Measurements from ENCODE around the gene PRR19. TPM values are rescaled to one million over a fixed set of nuclear protein-coding genes. Genes with fewer than 3 reads are reported as not detected.
"Not testable (repeated sequence)": the region's sequence is repeated elsewhere in the genome, so short reads cannot be mapped to it uniquely, and the experiment has no call there.

PRR19 gene
- total RNA-seq, 1 donor from 2014 or later = 2.4 TPM

GRCh38 chr19:42330241-42330711 is 28.3 kb downstream of the PRR19 start:
- peaks cover 1% of the 10 kb centered on the region for H3K27me3 Mint-ChIP-seq
- H3K4me1 Mint-ChIP-seq (ENCODE audit: unreplicated experiment) = peaks cover 40% of the 10 kb centered on the region
- peaks cover under 1% of the 10 kb centered on the region for H3K36me3 Mint-ChIP-seq
- H3K4me3 Mint-ChIP-seq = no peak overlapping the region
- H3K9me3 Mint-ChIP-seq = no peaks in the 10 kb centered on the region
- H3K27ac Mint-ChIP-seq = no peak overlapping the region
- no peak for TF ChIP-seq CTCF (conservative IDR thresholded peaks at IDR 0.05)
- DNase-seq (ENCODE audit: extremely low spot score, unreplicated experiment) = no peak

GRCh38 chr19:42331333-42331732 is 29.4 kb downstream of the PRR19 start:
- not testable (repeated sequence) for DNase-seq (ENCODE audit: extremely low spot score, unreplicated experiment); H3K9me3 Mint-ChIP-seq; H3K27ac Mint-ChIP-seq; H3K36me3 Mint-ChIP-seq; H3K27me3 Mint-ChIP-seq; H3K4me3 Mint-ChIP-seq
- H3K4me1 Mint-ChIP-seq (ENCODE audit: unreplicated experiment) = peaks cover 39% of the 10 kb centered on the region

GRCh38 chr19:42332059-42332458 is 30.1 kb downstream of the PRR19 start:
- Mint-ChIP-seq H3K4me3 (no peak overlapping the region), H3K36me3 (no peaks in the 10 kb centered on the region), H3K4me1 (ENCODE audit: unreplicated experiment) (peaks cover 34% of the 10 kb centered on the region), H3K27ac (no peak overlapping the region), H3K9me3 (no peaks in the 10 kb centered on the region), H3K27me3 (no peaks in the 10 kb centered on the region)
- TF ChIP-seq CTCF (conservative IDR thresholded peaks at IDR 0.05) = no peak
- DNase-seq (ENCODE audit: extremely low spot score, unreplicated experiment) = no peak

- no peaks in the 10 kb centered on the region for H3K27me3 Mint-ChIP-seq
- no peak overlapping the region for H3K4me3 Mint-ChIP-seq
- H3K9me3 Mint-ChIP-seq = no peaks in the 10 kb centered on the region
- H3K36me3 Mint-ChIP-seq = no peaks in the 10 kb centered on the region
- H3K27ac Mint-ChIP-seq = no peak overlapping the region
- no peak for TF ChIP-seq CTCF (conservative IDR thresholded peaks at IDR 0.05)
- H3K4me1 Mint-ChIP-seq (ENCODE audit: unreplicated experiment) = peaks cover 24% of the 10 kb centered on the region
- DNase-seq (ENCODE audit: extremely low spot score, unreplicated experiment) = no peak
Measured at GRCh38 chr19:42333018-42333417, 31.1 kb downstream of the PRR19 start.

GRCh38 chr19:42333975-42334696 is 32.2 kb downstream of the PRR19 start:
- no peak overlapping the region for H3K27ac Mint-ChIP-seq
- H3K27me3 Mint-ChIP-seq = no peaks in the 10 kb centered on the region
- no peaks in the 10 kb centered on the region for H3K9me3 Mint-ChIP-seq
- DNase-seq (ENCODE audit: extremely low spot score, unreplicated experiment) = no peak
- TF ChIP-seq CTCF (conservative IDR thresholded peaks at IDR 0.05) = no peak
- no peak overlapping the region for H3K4me3 Mint-ChIP-seq
- H3K4me1 Mint-ChIP-seq (ENCODE audit: unreplicated experiment) = peaks cover 14% of the 10 kb centered on the region
- H3K36me3 Mint-ChIP-seq = peaks cover 5% of the 10 kb centered on the region

GRCh38 chr19:42334697-42335373 is 32.9 kb downstream of the PRR19 start:
- peaks cover 10% of the 10 kb centered on the region for H3K36me3 Mint-ChIP-seq
- no peak overlapping the region for H3K4me3 Mint-ChIP-seq
- H3K9me3 Mint-ChIP-seq = no peaks in the 10 kb centered on the region
- DNase-seq (ENCODE audit: extremely low spot score, unreplicated experiment) = no peak
- no peaks in the 10 kb centered on the region for H3K27me3 Mint-ChIP-seq
- no peak overlapping the region for H3K27ac Mint-ChIP-seq
- no peak for TF ChIP-seq CTCF (conservative IDR thresholded peaks at IDR 0.05)
- H3K4me1 Mint-ChIP-seq (ENCODE audit: unreplicated experiment) = peaks cover 10% of the 10 kb centered on the region

Measured in type B pancreatic cell (in vitro differentiated cells).